ENCODE results near the gene C2CD2L. TPM values are rescaled to one million over a fixed set of nuclear protein-coding genes. Genes with fewer than 3 reads are reported as not detected.
A peak's percentile ranks its signal among the peaks of the same experiment; 100 is the strongest.
"Not testable (repeated sequence)": the region's sequence is repeated elsewhere in the genome, so short reads cannot be mapped to it uniquely, and the experiment has no call there.

Gene C2CD2L
- polyA plus RNA-seq, 2 of the 4 experiments (the other 2 are of a cell fraction), result 2.4 to 4.8 TPM

GRCh38 chr11:119100994-119101758, 6.0 kb upstream of the C2CD2L start:
- under 1% methylated on average over 8 of the region's 29 CpGs for WGBS (ENCODE audit: missing lambda C conversion rate)
- ChIA-PET POLR2A (interaction anchor here (0.6 to 2.0 kb wide), 7 partner anchors 10 to 68 kb away, joined by 3 to 27 read pairs (median 4); partner anchors contain the start of genes HINFP, HMBS and NLRX1), CTCF (interaction anchor here (1.1 to 1.9 kb wide), 7 partner anchors 11 to 104 kb away, joined by 3 to 11 read pairs (median 5); no protein-coding TSS in a partner anchor)
- Histone ChIP-seq H3K27ac (peak overlapping the region; percentile 90 to 98), H3K4me3 (peak overlapping the region; percentile 78), H3K9me3 (no peaks in the 10 kb centered on the region), H3K4me2 (peak overlapping the region; percentile 99), H3K4me1 (peaks cover 21% of the 10 kb centered on the region)
- FAIRE-seq (no peak), DNase-seq (ENCODE audit: low read depth in 1 of 2, low spot score in 1 of 2) (peak in 1 of 2 experiments; percentile 39), ATAC-seq (peak; percentile 31 to 65; a peak in 5 of 6 replicates)
- TF ChIP-seq PHF8 (IDR thresholded peaks at IDR 0.05; ENCODE audit: borderline replicate concordance, low read depth), result 0 out of 2 replicates have a peak, but pooled peaks have one; percentile 28
- no peak for TF ChIP-seq NPAS2 (CRISPR knock-in tag; IDR thresholded peaks at IDR 0.05; ENCODE audit: borderline replicate concordance)
- no peak for TF ChIP-seq EHF (CRISPR knock-in tag; IDR thresholded peaks at IDR 0.05)

DNA sequence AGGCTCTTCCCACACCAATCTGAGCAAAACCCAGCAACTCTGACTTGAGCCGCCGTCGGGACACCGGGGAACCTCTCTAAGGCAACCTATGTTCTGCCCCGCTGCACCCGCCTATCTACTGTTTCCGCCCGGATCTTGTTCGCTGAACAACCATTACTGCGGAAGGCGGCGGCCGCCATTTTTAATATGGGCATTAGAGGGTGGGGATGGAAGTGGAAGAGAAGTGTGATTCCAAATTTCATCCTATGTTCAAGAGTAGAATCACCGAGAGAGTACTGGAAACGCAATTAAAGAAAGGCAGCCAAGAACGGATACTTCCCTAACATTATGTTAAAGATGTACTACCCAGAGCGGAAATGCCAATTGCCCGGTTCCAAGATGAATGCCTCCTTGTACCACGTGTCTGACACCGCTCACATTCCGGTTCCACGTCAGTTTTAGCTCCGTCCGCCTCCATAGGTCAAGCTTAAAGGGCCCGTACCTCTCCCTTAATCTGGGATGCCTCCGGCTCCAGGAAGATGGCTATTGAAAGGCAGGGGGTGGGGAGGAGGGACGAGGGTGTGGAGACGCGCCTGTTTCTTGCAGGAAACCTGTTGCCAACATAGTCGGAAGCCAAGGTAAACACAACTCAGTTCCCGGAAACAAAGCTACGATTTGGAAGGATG, 5.3 kb upstream of the C2CD2L start, which contains the start of gene DPAGT1:
TSS of gene DPAGT1 (minus strand) at position 95 of the 665 bp plus-strand sequence. CDS start 198 bp downstream, outside the sequence.
- Histone ChIP-seq H3K27ac (peak within 1 kb of the TSS; percentile 90 to 98), H3K9me3 (no peaks in the 10 kb centered on the region), H3K4me3 (peak within 1 kb of the TSS; percentile 78), H3K4me2 (peak within 1 kb of the TSS; percentile 99), H3K4me1 (peaks cover 26% of the 10 kb centered on the region)
- DNase-seq (ENCODE audit: low read depth in 1 of 2, low spot score in 1 of 2), result peak; percentile 74 to 98
- ChIA-PET CTCF (interaction anchor here (0.6 to 1.9 kb wide), 14 partner anchors 11 to 236 kb away, joined by 3 to 11 read pairs (median 4); partner anchors contain the start of gene HINFP), POLR2A (interaction anchor here (0.6 to 2.0 kb wide), 7 partner anchors 10 to 67 kb away, joined by 3 to 27 read pairs (median 4); partner anchors contain the start of genes HINFP, HMBS and NLRX1)
- no peak for FAIRE-seq
- peak; percentile 90 to 92 for ATAC-seq
- TF ChIP-seq BHLHE40 (IDR thresholded peaks at IDR 0.05; ENCODE audit: low read depth, low read length) (no peak), JUN (IDR thresholded peaks at IDR 0.05) (peak; percentile 39 to 56; a peak in 2 of 5 replicates), USF2 (IDR thresholded peaks at IDR 0.05) (peak; percentile 89), POLR2A (IDR thresholded peaks at IDR 0.05; ENCODE audit: low read length) (peak; percentile 34; the same call in 1 of the 2 replicates), MAFK (IDR thresholded peaks at IDR 0.05; ENCODE audit: partially characterized antibody) (no peak), MYC (IDR thresholded peaks at IDR 0.05; ENCODE audit: borderline replicate concordance, low read length) (peak; percentile 90), KDM1A (IDR thresholded peaks at IDR 0.05; ENCODE audit: low read depth) (no peak), TFCP2L1 (CRISPR knock-in tag; IDR thresholded peaks at IDR 0.05) (no peak), HMGXB4 (CRISPR knock-in tag; IDR thresholded peaks at IDR 0.05; ENCODE audit: borderline replicate concordance) (no peak), KDM5A (IDR thresholded peaks at IDR 0.05) (0 out of 2 replicates have a peak, but pooled peaks have one; percentile 31), RNF2 (IDR thresholded peaks at IDR 0.05; ENCODE audit: borderline replicate concordance, low read depth) (no peak)
- TF ChIP-seq, protein P1, sequence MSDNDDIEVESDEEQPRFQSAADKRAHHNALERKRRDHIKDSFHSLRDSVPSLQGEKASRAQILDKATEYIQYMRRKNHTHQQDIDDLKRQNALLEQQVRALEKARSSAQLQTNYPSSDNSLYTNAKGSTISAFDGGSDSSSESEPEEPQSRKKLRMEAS (IDR thresholded peaks at IDR 0.05), result peak; percentile 98
- WGBS (ENCODE audit: missing lambda C conversion rate), result 1% methylated on average over 32 of the region's 32 CpGs

DNA sequence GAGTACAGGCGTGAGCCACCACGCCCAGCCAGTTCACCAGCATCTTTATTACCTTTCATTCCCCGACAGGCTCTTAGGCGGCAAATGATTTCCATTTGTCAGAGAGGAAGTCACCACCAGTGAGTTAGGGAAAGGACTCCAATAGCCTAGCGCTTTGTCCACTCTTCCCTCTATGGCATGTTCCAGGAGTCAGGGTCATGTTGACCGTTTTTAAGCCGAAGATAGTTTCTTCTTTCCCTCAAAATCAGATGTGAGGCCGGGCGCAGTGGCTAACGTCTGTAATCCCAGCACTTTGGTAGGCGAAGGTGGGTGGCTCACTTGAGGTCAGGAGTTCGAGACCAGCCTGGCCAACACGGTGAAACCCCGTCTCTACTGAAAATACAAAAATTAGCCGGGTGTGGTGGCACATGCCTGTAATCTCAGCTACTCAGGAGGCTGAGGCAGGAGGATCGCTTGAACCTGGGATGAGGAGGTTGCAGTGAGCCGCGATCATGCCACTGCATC, 3.9 kb upstream of the C2CD2L start:
- ChIA-PET POLR2A (interaction anchor here (1.0 to 2.0 kb wide), 3 partner anchors 9 to 18 kb away, joined by 4 to 17 read pairs (median 10); partner anchors contain the start of gene HINFP), CTCF (interaction anchor here (1.3 to 1.9 kb wide), 9 partner anchors 9 to 235 kb away, joined by 3 to 11 read pairs (median 6); partner anchors contain the start of gene HINFP)
- Histone ChIP-seq H3K4me3 (peak overlapping the region; percentile 78), H3K4me1 (peaks cover 30% of the 10 kb centered on the region), H3K4me2 (peak overlapping the region; percentile 99), H3K27ac (peak overlapping the region; percentile 90 to 98)
- FAIRE-seq; ATAC-seq; H3K9me3 ChIP-seq; DNase-seq (ENCODE audit: low read depth in 1 of 2, low spot score in 1 of 2): not testable (repeated sequence)
- WGBS (ENCODE audit: missing lambda C conversion rate), result 74% methylated on average over 18 of the region's 18 CpGs

All from A549 (cell line).